Parathyroid adenoma (tissue), 2 donors: ENCODE data around the gene TLK2.
"Not testable (repeated sequence)": the region's sequence is repeated elsewhere in the genome, so short reads cannot be mapped to it uniquely, and the experiment has no call there.

Experiments
- H2AFZ ChIP-seq: fragments of 300-600 bp; sonication (generic); one replicate; pipeline ENCODE4 v1.7.0; 2017; ENCODE audit warnings: antibody characterized with exemption, mild to moderate bottlenecking
- H3K27ac ChIP-seq: fragments of 300-600 bp; sonication (generic); one replicate; pipeline ENCODE4 v1.7.0; 2017
- H3K27me3 ChIP-seq: fragments of 300-600 bp; sonication (generic); one replicate; pipeline ENCODE4 v1.7.0; 2017; ENCODE audit warnings: low read length; ENCODE audit not compliant: control insufficient read depth, insufficient read depth
- H3K36me3 ChIP-seq: fragments of 300-600 bp; sonication (generic); one replicate; pipeline ENCODE4 v1.7.0; 2017; ENCODE audit warnings: low read length; ENCODE audit not compliant: control insufficient read depth, insufficient read depth
- H3K4me1 ChIP-seq: fragments of 300-600 bp; sonication (generic); one replicate; pipeline ENCODE4 v1.7.0; 2017; ENCODE audit warnings: control low read depth
- H3K4me2 ChIP-seq: fragments of 300-600 bp; sonication (generic); one replicate; pipeline ENCODE4 v1.7.0; 2017; ENCODE audit warnings: low read length
- H3K4me3 ChIP-seq: fragments of 300-600 bp; sonication (generic); one replicate; pipeline ENCODE4 v1.7.0; 2017; ENCODE audit warnings: low read depth, low read length
- H3K79me2 ChIP-seq: fragments of 300-600 bp; sonication (generic); one replicate; pipeline ENCODE4 v1.7.0; 2017; ENCODE audit warnings: control low read depth
- H3K9ac ChIP-seq: fragments of 300-600 bp; sonication (generic); one replicate; pipeline ENCODE4 v1.7.0; 2017; ENCODE audit warnings: mild to moderate bottlenecking
- H3K9me3 ChIP-seq: fragments of 300-600 bp; sonication (generic); one replicate; pipeline ENCODE4 v1.7.0; 2017; ENCODE audit warnings: low read length; ENCODE audit not compliant: control insufficient read depth
- TF ChIP-seq, protein P1 (sequence below): fragments of 300-600 bp; sonication (generic); IDR thresholded peaks from one replicate; pipeline ENCODE4 v1.7.0; 2017; ENCODE audit warnings: antibody characterized with exemption, mild to moderate bottlenecking
- donor health status: primary hyperparathyroidism.

Gene TLK2

DNA sequence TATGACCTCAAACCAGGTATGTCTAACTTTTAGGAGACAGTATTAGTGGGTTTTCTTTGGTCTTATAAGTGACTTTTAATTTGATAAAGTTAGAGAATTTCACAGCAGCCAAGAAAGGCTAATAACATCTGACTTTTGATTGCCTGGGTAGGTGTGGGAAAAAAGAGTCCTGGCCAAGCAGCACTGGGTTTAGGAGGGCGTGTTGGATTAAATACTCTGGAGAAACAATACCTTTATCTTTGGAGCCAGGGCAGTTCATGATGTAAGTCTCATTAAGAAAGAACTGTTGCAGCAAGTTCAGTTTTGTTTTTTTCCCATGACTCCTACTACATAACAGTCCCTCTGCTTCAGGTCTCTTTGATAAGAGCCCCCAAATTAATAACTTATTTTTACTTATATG lies 122.2 kb downstream of the TLK2 start:
- TF ChIP-seq, protein P1, sequence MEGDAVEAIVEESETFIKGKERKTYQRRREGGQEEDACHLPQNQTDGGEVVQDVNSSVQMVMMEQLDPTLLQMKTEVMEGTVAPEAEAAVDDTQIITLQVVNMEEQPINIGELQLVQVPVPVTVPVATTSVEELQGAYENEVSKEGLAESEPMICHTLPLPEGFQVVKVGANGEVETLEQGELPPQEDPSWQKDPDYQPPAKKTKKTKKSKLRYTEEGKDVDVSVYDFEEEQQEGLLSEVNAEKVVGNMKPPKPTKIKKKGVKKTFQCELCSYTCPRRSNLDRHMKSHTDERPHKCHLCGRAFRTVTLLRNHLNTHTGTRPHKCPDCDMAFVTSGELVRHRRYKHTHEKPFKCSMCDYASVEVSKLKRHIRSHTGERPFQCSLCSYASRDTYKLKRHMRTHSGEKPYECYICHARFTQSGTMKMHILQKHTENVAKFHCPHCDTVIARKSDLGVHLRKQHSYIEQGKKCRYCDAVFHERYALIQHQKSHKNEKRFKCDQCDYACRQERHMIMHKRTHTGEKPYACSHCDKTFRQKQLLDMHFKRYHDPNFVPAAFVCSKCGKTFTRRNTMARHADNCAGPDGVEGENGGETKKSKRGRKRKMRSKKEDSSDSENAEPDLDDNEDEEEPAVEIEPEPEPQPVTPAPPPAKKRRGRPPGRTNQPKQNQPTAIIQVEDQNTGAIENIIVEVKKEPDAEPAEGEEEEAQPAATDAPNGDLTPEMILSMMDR, result no peak
- Histone ChIP-seq H3K9ac (no peak overlapping the region), H3K36me3 (no peaks in the 10 kb centered on the region), H3K4me3 (no peak overlapping the region), H3K9me3 (no peaks in the 10 kb centered on the region), H2AFZ (no peak overlapping the region), H3K27ac (no peak overlapping the region), H3K4me2 (no peak overlapping the region), H3K4me1 (no peaks in the 10 kb centered on the region), H3K79me2 (no peaks in the 10 kb centered on the region), H3K27me3 (no peaks in the 10 kb centered on the region)

DNA sequence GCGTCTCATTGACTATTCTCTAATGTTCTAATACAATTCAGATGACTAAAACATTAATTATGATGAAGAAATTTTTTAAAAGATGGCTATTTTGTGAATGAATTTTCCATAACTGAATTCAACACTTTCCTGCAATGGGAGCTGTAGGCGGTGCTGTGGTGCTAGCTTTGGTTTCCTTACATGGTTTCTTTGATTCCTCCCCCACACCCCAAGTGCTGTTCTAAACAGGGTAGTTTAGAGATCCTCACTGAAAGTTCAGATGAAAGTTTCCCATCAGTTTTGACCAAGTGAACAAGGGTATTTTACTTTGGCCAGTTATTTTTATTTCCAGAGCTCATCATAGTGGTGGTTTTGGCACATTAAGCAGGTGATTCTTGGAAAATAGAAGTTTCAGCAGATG lies 122.8 kb downstream of the TLK2 start:
- TF ChIP-seq, protein P1, result no peak
- Histone ChIP-seq H3K27ac (no peak overlapping the region), H2AFZ (no peak overlapping the region), H3K4me1 (no peaks in the 10 kb centered on the region), H3K36me3 (no peaks in the 10 kb centered on the region), H3K9me3 (no peaks in the 10 kb centered on the region), H3K27me3 (no peaks in the 10 kb centered on the region), H3K4me3 (no peak overlapping the region), H3K4me2 (no peak overlapping the region), H3K9ac (no peak overlapping the region), H3K79me2 (no peaks in the 10 kb centered on the region)

GRCh38 chr17:62603783-62604182 lies 125.2 kb downstream of the TLK2 start:
- H3K9me3 ChIP-seq, H3K4me2 ChIP-seq, H3K36me3 ChIP-seq: not testable (repeated sequence)

DNA sequence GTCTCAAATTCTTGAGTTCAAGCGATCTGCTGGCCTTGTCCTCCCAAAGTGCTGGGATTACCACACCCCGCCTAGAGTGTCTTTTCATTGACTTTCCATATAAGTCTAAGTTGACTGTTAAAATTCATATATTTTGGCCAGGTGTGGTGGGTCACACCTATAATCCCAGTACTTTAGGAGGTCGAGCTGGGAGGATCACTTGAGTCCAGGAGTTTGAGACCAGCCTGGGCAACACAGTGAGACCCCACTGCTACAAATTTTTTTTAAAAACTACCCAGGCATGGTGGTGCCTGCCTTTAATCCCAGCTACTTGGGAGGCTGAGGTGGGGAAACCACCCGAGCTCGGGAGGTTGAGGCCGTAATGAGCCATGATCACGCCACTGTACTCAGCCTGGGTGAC lies 127.0 kb downstream of the TLK2 start:
- no peak overlapping the region for H3K9ac ChIP-seq
- H3K4me2 ChIP-seq, result no peak overlapping the region
- H3K4me3 ChIP-seq, result no peak overlapping the region
- no peak overlapping the region for H2AFZ ChIP-seq
- H3K4me1 ChIP-seq, result no peaks in the 10 kb centered on the region
- no peaks in the 10 kb centered on the region for H3K79me2 ChIP-seq
- H3K27me3 ChIP-seq, result no peaks in the 10 kb centered on the region
- H3K36me3 ChIP-seq, result no peaks in the 10 kb centered on the region
- H3K9me3 ChIP-seq, result no peaks in the 10 kb centered on the region
- no peak overlapping the region for H3K27ac ChIP-seq
- TF ChIP-seq, protein P1, result no peak

More at GRCh38 chr17:62603783-62604182, 125.2 kb downstream of the TLK2 start:
- not testable (repeated sequence) for H3K27me3 ChIP-seq, H3K27ac ChIP-seq, H3K79me2 ChIP-seq, H3K9ac ChIP-seq, H2AFZ ChIP-seq, H3K4me3 ChIP-seq, H3K4me1 ChIP-seq

DNA sequence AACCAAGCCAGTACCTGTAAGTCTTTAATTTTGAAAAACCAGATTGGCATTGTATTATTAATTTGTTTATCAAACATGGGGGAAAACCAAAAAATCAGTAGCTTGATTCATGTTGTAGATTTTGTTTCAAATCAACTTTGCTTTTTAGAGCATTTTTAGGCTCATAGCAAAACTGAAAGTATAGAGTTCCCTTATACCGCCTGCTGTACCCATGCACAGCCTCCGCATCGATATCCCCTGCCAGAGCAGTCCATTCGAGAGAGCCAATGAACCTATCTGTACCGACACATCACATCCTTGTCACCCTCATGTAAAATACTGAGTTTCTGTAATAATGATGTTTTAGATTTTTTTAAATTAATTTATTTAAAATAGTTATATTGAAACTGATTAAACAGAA lies 132.7 kb downstream of the TLK2 start:
- Histone ChIP-seq H3K9me3 (no peaks in the 10 kb centered on the region), H3K79me2 (no peaks in the 10 kb centered on the region), H3K27me3 (no peaks in the 10 kb centered on the region), H3K27ac (no peak overlapping the region), H3K4me1 (no peaks in the 10 kb centered on the region), H3K4me3 (no peak overlapping the region), H3K9ac (no peak overlapping the region), H2AFZ (no peak overlapping the region), H3K4me2 (no peak overlapping the region), H3K36me3 (no peaks in the 10 kb centered on the region)
- TF ChIP-seq, protein P1, result no peak
